Liver (tissue), 3 donors: ENCODE data around the gene TLL2.

ENCODE experiments used
- MAX ChIP-seq: IDR thresholded peaks from 2 replicates; pipeline ENCODE4 v1.6.1; 2016; ENCODE audit warnings: antibody characterized with exemption
- RAD21 ChIP-seq, 2 donors: IDR thresholded peaks; 2 replicates each; pipeline ENCODE4 v1.6.1; 2016; ENCODE audit warnings: antibody characterized with exemption in 2 of 2, mild to moderate bottlenecking in 2 of 2
- YY1 ChIP-seq: IDR thresholded peaks from 2 replicates; pipeline ENCODE4 v1.6.1; 2016; ENCODE audit warnings: antibody characterized with exemption, mild to moderate bottlenecking
- TF ChIP-seq, protein P1 (sequence below): fragments of 150-350 bp; IDR thresholded peaks from 2 replicates; pipeline ENCODE4 v1.5.1; 2017; ENCODE audit warnings: improper control_type of control experiment, low read depth, low read length; ENCODE audit not compliant: missing input control
- TF ChIP-seq, protein P2 (sequence below): IDR thresholded peaks from 2 replicates; pipeline ENCODE4 v1.6.1; 2016; ENCODE audit warnings: antibody characterized with exemption
- donor health status: healthy.
- donor health status: healthy.

GRCh38 chr10:96359616-96360015, 154.1 kb downstream of the TLL2 start:
- TF ChIP-seq, protein P1, sequence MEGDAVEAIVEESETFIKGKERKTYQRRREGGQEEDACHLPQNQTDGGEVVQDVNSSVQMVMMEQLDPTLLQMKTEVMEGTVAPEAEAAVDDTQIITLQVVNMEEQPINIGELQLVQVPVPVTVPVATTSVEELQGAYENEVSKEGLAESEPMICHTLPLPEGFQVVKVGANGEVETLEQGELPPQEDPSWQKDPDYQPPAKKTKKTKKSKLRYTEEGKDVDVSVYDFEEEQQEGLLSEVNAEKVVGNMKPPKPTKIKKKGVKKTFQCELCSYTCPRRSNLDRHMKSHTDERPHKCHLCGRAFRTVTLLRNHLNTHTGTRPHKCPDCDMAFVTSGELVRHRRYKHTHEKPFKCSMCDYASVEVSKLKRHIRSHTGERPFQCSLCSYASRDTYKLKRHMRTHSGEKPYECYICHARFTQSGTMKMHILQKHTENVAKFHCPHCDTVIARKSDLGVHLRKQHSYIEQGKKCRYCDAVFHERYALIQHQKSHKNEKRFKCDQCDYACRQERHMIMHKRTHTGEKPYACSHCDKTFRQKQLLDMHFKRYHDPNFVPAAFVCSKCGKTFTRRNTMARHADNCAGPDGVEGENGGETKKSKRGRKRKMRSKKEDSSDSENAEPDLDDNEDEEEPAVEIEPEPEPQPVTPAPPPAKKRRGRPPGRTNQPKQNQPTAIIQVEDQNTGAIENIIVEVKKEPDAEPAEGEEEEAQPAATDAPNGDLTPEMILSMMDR: no peak
- TF ChIP-seq, protein P2, sequence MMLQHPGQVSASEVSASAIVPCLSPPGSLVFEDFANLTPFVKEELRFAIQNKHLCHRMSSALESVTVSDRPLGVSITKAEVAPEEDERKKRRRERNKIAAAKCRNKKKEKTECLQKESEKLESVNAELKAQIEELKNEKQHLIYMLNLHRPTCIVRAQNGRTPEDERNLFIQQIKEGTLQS: no peak
- TF ChIP-seq MAX (no peak), RAD21 (IDR thresholded peaks at IDR 0.05) (no peak), YY1 (no peak)
